Measurements from ENCODE around the gene PRKX. TPM values are rescaled to one million over a fixed set of nuclear protein-coding genes. Genes with fewer than 3 reads are reported as not detected.

Gene PRKX
- total RNA-seq, 1 donor from 2014 or later, result 17.1 TPM

DNA sequence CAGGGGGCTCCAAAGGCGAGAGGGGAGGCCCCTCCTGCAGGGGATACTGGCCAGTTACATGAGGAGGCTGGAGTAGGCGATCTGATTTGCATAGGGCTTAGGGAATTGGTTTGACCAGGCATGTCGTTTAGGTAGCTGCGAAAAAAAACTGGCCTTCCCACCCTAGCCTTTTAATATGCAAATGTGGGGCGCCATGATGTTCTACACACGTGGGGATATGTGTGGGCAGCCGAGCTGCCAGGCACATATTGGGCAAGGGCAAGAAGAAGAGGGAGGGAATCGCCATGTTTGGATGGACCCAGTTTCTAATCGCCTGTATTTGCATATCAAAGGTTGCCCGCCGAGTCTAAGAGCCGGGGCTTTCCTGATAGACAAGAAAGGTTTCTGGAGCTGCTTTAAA is 121.3 kb downstream of the PRKX start:
- DNase-seq (ENCODE audit: low spot score), result no peak
- no peaks in the 10 kb centered on the region for H3K27me3 Mint-ChIP-seq (ENCODE audit: low read depth)
- H3K36me3 Mint-ChIP-seq (ENCODE audit: low read depth), result no peaks in the 10 kb centered on the region
- H3K9me3 Mint-ChIP-seq (ENCODE audit: low read depth), result peaks cover 7% of the 10 kb centered on the region
- H3K27ac Mint-ChIP-seq (ENCODE audit: unreplicated experiment), result no peak overlapping the region
- TF ChIP-seq, protein P1, sequence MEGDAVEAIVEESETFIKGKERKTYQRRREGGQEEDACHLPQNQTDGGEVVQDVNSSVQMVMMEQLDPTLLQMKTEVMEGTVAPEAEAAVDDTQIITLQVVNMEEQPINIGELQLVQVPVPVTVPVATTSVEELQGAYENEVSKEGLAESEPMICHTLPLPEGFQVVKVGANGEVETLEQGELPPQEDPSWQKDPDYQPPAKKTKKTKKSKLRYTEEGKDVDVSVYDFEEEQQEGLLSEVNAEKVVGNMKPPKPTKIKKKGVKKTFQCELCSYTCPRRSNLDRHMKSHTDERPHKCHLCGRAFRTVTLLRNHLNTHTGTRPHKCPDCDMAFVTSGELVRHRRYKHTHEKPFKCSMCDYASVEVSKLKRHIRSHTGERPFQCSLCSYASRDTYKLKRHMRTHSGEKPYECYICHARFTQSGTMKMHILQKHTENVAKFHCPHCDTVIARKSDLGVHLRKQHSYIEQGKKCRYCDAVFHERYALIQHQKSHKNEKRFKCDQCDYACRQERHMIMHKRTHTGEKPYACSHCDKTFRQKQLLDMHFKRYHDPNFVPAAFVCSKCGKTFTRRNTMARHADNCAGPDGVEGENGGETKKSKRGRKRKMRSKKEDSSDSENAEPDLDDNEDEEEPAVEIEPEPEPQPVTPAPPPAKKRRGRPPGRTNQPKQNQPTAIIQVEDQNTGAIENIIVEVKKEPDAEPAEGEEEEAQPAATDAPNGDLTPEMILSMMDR (IDR thresholded peaks at IDR 0.05), result no peak
- no peak overlapping the region for H3K4me3 Mint-ChIP-seq (ENCODE audit: unreplicated experiment)
- peaks cover 17% of the 10 kb centered on the region for H3K4me1 Mint-ChIP-seq (ENCODE audit: low read depth)

DNA sequence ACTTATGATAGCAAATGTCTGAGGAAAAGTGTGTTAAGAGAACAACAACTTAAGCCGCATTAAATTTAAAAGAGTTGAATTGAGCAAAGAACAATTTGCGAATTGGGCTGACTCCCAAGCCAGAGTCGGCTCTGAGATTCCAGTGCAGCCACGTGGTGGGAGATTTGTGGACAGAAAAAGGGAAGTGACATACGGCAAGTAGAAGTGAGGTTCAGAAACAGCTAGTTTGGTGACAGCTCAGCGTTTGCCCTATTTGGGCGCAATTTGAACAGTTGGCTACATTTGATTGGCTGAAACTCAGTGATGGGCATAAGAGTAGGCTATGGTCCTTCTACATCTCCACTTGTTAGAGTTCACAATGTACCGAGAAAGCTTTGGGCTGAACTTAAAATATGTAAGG is 124.0 kb downstream of the PRKX start:
- Mint-ChIP-seq H3K4me3 (ENCODE audit: unreplicated experiment) (no peak overlapping the region), H3K27ac (ENCODE audit: unreplicated experiment) (no peak overlapping the region), H3K27me3 (ENCODE audit: low read depth) (no peaks in the 10 kb centered on the region), H3K36me3 (ENCODE audit: low read depth) (no peaks in the 10 kb centered on the region), H3K9me3 (ENCODE audit: low read depth) (no peaks in the 10 kb centered on the region), H3K4me1 (ENCODE audit: low read depth) (no peaks in the 10 kb centered on the region)
- no peak for DNase-seq (ENCODE audit: low spot score)
- TF ChIP-seq, protein P1 (IDR thresholded peaks at IDR 0.05), result no peak

DNA sequence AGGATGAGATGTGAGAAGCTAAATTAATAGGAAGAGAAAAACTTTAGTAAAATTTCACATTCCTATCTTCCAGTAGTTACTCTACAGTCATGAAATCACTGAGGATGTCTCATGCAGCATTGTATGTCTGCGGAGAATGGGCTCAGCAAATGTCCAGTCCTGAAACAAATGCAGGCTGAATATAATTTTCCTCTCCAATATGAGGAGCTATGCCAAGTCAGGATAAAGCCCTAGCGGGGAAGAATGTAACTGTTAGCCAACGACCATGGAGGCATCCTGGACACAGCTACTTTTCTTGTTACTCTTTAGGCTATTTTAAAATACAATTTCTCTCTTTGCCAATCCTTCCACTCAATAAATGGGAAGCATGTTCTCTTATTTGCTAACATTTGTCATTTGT is 127.7 kb downstream of the PRKX start:
- Mint-ChIP-seq H3K27me3 (ENCODE audit: low read depth) (no peaks in the 10 kb centered on the region), H3K4me3 (ENCODE audit: unreplicated experiment) (no peak overlapping the region), H3K9me3 (ENCODE audit: low read depth) (no peaks in the 10 kb centered on the region), H3K36me3 (ENCODE audit: low read depth) (peaks cover 2% of the 10 kb centered on the region), H3K4me1 (ENCODE audit: low read depth) (peaks cover 6% of the 10 kb centered on the region), H3K27ac (ENCODE audit: unreplicated experiment) (no peak overlapping the region)
- DNase-seq (ENCODE audit: low spot score), result no peak
- TF ChIP-seq, protein P1 (IDR thresholded peaks at IDR 0.05), result no peak

DNA sequence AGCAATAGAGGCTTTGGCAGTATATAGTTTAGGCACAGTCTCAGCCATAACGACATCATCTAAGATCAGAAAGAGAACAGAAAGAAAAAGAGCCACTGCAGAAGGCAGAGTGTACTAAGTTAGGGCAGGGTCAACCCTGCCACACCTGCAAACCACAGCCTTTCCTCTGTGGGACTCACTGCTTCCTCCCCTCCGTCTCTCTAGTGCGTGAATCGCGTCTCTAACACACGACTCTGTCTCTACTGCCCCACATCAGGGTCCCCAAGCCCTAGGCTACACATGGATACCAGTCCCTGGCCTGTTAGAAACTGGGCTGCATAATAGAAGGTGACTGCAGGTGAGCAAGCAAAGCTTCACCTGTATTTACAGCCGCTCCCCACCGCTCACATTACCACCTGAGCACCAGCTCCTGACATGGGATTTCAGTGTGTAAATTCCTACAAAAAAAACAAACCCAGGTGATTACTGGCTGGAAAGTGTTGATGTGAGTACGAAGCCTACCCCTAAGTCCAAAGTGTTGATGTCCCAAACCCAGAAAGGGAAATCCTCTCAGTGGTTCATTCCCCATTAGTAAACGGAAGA is 128.9 kb downstream of the PRKX start:
- Mint-ChIP-seq H3K36me3 (ENCODE audit: low read depth) (peaks cover 2% of the 10 kb centered on the region), H3K27ac (ENCODE audit: unreplicated experiment) (no peak overlapping the region), H3K27me3 (ENCODE audit: low read depth) (no peaks in the 10 kb centered on the region), H3K4me3 (ENCODE audit: unreplicated experiment) (no peak overlapping the region), H3K9me3 (ENCODE audit: low read depth) (no peaks in the 10 kb centered on the region), H3K4me1 (ENCODE audit: low read depth) (peaks cover 6% of the 10 kb centered on the region)
- DNase-seq (ENCODE audit: low spot score), result no peak
- TF ChIP-seq, protein P1 (IDR thresholded peaks at IDR 0.05), result no peak

DNA sequence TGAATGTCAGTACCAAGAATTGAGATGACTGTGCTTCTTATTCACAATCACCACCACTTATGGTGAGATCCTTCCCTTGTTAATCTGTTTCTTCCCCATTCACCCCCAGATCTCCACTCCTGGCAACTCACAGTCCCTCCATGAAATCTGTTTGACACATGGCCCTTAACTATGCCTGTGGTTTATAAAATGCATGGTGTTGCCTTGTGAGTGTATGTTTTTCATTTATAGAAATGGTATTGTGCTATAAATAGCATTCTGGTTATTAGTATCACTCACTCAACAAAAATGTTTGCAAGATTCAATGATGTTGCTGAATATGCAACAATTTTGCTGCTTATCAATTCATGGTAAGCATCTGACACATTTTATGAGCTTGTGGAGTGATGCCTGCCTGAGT is 131.0 kb downstream of the PRKX start:
- H3K27ac Mint-ChIP-seq (ENCODE audit: unreplicated experiment), result peak overlapping the region; percentile 42

More for the DNA sequence above, 131.0 kb downstream of the PRKX start:
- Mint-ChIP-seq H3K9me3 (ENCODE audit: low read depth) (no peaks in the 10 kb centered on the region), H3K36me3 (ENCODE audit: low read depth) (peaks cover 2% of the 10 kb centered on the region), H3K4me3 (ENCODE audit: unreplicated experiment) (no peak overlapping the region), H3K4me1 (ENCODE audit: low read depth) (peaks cover 6% of the 10 kb centered on the region), H3K27me3 (ENCODE audit: low read depth) (no peaks in the 10 kb centered on the region)
- no peak for DNase-seq (ENCODE audit: low spot score)
- TF ChIP-seq, protein P1 (IDR thresholded peaks at IDR 0.05), result no peak
